Neural progenitor cell (in vitro differentiated cells): ENCODE data around the gene TMEM121.

Experiments used
- CTCF ChIP-seq: fragments of 200-600 bp; sonication (generic); IDR thresholded peaks from 2 replicates; pipeline ENCODE4 v1.5.1; 2017; ENCODE audit warnings: antibody characterized with exemption, mild to moderate bottlenecking
- EZH2 ChIP-seq: fragments of 200-600 bp; sonication (generic); IDR thresholded peaks from 2 replicates; pipeline ENCODE4 v1.6.1; 2017; ENCODE audit warnings: antibody characterized with exemption, mild to moderate bottlenecking, moderate library complexity
- EZH2phosphoT487 ChIP-seq: fragments of 200-600 bp; sonication (generic); IDR thresholded peaks from 2 replicates; pipeline ENCODE4 v1.6.1; 2017; ENCODE audit warnings: antibody characterized with exemption

DNA sequence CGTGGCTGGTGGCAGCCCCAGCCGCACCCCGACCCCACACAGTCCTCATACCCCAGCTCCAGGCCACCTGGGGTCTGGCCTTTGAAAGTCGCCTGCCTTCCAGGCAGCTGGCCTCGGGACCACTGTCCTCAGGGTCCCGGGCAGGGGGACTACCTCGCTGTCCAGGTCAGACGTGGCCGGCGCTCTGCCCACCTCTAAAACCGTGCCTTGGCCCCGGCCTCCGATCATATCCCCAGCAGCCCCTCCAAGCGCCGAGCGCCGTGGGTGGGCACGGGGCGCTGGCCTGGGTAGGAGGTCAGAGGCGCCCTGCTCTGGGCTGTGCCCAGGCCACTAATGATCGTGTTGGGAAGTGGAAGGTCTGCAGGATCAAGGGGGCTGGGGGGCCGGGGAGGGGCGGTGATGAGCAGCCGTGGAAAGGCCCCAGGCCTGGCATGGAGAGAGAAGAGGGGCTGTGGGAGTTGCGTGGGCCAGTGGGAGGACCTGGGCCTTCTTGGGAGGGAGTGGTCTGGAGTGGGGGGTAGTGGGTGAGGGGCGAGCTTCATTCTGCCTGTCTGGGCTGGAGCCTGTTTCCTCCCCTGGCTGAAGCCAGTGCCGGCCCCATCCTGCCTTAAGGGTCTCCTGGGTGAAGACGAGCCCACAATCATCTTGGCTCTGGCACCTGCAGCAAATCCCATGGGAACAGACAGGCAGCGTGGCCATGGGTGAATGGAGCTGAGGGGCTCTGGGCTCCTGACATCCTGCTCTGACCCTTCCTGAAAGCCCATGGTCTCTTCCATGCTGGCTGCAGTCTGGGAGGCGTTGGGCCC lies 4.9 kb downstream of the TMEM121 start:
- no peak for TF ChIP-seq CTCF
- no peak for TF ChIP-seq EZH2phosphoT487
- no peak for TF ChIP-seq EZH2
